Activated CD8-positive, alpha-beta memory T cell treated with anti-CD3 and anti-CD28 coated beads, Interleukin-2, amount 50 U/mL, for 48 hours (primary cell): ENCODE results near the gene FBLIM1.
A peak's percentile ranks its signal among the peaks of the same experiment; 100 is the strongest.
"Not testable (repeated sequence)": the region's sequence is repeated elsewhere in the genome, so short reads cannot be mapped to it uniquely, and the experiment has no call there.

Experiments used
- DNase-seq: peaks from one replicate; pipeline ENCODE4 v3.0.0-alpha.2; 2020

Gene FBLIM1

DNA sequence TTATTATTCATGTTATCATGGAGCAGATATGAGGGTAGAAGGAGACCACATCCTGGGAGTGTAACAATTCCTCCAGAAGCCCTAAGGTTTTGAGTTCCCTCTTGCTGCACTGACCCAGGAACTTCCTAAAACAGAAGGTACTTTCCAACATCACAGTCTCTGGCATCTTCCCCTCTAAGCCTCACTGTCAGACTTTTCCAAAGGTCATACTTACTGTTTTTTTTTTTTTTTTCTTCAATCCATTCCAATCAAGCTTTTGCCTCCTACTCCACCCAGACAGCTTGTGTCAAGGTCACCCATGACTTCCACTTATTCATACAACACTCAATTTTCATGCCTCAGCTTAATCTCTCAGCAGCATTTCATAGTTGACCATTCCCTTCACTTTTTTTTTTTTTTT lies 67.2 kb downstream of the FBLIM1 start:
- DNase-seq = no peak

DNA sequence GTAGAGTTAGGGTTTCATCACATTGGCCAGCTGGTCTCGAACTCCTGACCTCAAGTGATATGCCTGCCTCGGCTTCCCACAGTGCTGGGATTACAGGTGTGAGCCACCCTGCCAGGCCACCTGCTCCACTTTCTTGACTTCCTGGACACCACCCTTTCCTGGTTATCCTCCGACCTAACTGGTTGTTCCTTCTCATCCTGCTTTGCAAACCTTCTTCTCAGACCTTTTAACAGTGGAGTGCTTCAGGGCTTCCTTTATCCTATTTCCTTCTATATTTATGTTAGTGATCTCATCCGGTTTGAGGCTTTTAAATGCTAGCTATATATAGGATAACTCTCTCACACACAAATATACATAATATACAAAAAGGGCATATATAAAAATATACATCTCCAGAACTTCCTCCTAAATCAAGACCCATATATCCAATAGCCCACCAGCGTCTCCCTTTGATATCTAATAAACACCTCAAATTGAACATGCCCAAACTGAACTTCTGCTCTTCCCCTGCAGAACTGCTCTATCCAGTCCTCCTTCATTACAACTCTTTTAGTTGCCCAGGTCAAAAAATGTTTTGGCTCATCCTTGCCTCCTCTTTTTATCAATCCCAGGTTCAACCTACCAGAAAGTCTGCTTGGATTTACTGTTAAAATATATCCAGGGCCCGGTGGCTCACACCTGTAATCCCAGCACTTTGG lies 68.4 kb downstream of the FBLIM1 start:
- no peak for DNase-seq

DNA sequence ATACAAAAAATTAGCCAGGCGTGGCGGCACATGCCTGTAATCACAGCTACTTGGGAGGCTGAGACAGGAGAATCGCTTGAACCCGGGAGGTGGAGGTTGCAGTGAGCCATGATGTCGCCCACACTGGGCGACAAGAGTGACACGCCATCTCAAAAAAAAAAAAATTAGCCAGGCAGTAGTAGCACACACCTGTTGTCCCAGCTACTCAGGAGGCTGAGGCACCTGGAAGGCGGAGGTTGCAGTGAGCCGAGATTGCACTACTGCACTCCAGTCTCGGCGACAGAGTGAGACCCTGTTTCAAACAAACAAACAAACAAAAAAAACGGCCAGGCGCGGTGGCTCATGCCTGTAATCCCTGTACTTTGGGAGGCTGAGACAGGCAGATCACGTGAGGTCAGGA lies 69.0 kb downstream of the FBLIM1 start:
- DNase-seq = not testable (repeated sequence)

DNA sequence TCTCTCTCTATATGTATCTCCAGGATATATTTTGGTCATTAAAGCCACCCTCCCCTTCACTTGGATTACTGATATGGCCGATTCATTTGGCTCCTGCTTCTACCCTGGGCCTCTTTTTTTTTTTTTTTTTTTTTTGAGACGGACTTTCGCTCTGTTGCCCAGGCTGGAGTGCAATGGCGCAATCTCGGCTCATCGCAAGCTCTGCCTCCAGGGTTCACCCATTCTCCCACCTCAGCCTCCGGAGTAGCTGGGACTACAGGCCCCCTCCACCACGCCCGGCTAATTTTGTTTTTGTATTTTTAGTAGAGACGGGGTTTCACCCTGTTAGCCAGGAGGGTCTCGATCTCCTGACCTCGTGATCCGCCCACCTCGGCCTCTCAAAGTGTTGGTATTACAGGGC lies 70.3 kb downstream of the FBLIM1 start:
- not testable (repeated sequence) for DNase-seq

DNA sequence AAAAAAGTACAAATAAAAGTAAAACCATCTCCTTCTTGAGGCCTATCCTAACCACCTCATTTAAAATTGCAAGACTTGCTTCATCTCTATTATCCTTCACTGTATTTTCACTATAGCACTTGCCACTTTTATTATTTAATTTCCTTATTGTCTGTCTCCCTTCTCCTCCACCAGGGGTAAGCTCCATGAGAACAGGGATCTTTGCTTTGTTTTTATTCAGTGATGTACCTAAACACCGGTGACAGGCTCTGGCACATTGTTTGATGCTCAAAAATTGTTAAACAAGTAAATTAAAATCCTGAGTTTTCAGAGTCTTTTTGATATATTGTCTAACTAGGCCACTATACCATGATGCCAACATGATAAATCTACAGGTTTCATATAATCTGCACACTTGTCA lies 71.7 kb downstream of the FBLIM1 start:
- DNase-seq = no peak

DNA sequence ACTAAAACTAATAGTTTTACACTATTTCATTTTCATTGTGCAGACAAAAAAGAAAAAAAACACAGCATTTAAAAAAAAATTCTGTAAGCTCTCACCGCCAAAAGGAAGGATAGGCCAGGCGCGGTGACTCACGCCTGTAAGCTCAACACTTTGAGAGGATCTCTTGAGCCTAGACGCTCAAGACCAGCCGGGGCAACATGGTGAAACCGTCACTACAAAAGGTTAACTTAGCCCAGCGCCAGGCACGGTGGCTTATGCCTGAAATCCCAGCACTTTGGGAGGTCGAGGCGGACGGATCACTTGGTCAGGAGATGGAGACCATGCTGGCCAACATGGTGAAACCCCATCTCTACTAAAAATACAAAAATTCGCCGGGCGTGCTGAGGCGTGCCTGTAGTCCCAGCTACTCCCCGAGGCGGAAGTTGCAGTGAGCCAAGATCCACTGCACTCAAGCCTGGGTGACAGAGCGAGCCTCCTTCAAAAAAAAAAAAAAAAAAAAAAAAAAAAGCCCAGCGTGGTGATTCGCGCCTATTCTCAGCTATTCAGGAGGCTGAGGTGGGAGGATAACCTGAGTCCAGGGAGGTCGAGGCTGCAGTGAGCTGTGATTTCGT lies 74.6 kb downstream of the FBLIM1 start:
- DNase-seq = peak; percentile 70

DNA sequence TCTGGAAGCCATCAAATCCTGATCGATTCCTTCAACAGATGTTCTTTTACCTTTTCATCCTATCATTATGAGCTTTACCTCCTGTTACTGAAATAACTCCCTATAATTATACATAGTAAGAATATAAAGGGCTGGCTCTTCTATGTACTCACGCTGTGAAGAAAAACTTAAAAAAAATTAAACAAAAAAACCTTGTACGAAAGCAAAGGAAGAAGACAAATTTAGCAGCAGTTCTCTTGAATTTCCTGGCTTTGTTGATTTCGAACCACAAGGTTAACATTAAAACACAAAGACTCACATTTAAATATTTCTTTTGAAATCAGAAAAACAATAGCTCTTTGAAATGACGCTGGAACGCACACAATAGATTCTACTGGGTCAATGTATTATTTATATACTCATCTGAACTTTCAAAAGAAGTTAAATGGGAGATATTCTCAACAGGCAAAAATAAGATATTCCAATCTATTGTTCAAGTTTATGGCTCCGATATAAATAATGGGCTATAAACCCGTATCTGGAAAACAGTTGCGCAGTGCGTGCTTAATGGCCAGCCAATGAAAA lies 75.3 kb downstream of the FBLIM1 start:
- no peak for DNase-seq

- peak; percentile 94 for DNase-seq
Observed at GRCh38 chr1:15834406-15835204, 76.0 kb downstream of the FBLIM1 start.

- no peak for DNase-seq
Observed at GRCh38 chr1:15835205-15835740, 76.7 kb downstream of the FBLIM1 start.

- peak; percentile 99 for DNase-seq
Observed at GRCh38 chr1:15835741-15836510, 77.3 kb downstream of the FBLIM1 start.
